Endothelial cell (in vitro differentiated cells): Measurements from ENCODE around the gene CACUL1. TPM values are rescaled to one million over a fixed set of nuclear protein-coding genes. Genes with fewer than 3 reads are reported as not detected.

ENCODE experiments used
- DNase-seq: peaks from one replicate; pipeline ENCODE4 v3.0.0; 2021; ENCODE audit warnings: low spot score
- H3K27ac Mint-ChIP-seq: one replicate; pipeline ENCODE4 v1.8.0; 2021; ENCODE audit warnings: mixed read lengths, inconsistent platforms; ENCODE audit not compliant: unreplicated experiment
- H3K27me3 Mint-ChIP-seq: one replicate; pipeline ENCODE4 v1.8.0; 2021; ENCODE audit warnings: mild to moderate bottlenecking, moderate library complexity, mixed read lengths, inconsistent platforms; ENCODE audit not compliant: unreplicated experiment
- H3K36me3 Mint-ChIP-seq: one replicate; pipeline ENCODE4 v1.8.0; 2021; ENCODE audit warnings: mild to moderate bottlenecking, low read depth, mixed read lengths, inconsistent platforms; ENCODE audit not compliant: unreplicated experiment
- H3K4me1 Mint-ChIP-seq: one replicate; pipeline ENCODE4 v1.8.0; 2021; ENCODE audit warnings: mild to moderate bottlenecking, mixed read lengths, inconsistent platforms; ENCODE audit not compliant: unreplicated experiment
- H3K4me3 Mint-ChIP-seq: one replicate; pipeline ENCODE4 v1.8.0; 2021; ENCODE audit warnings: mild to moderate bottlenecking, mixed read lengths, inconsistent platforms; ENCODE audit not compliant: unreplicated experiment
- H3K9me3 Mint-ChIP-seq: one replicate; pipeline ENCODE4 v1.8.0; 2021; ENCODE audit warnings: mixed read lengths, inconsistent platforms; ENCODE audit not compliant: unreplicated experiment
- CTCF ChIP-seq: fragments of 200-600 bp; sonication (generic); IDR thresholded peaks from one replicate; pipeline ENCODE4 v1.5.0; 2021; ENCODE audit warnings: antibody characterized with exemption; ENCODE audit not compliant: unreplicated experiment
- total RNA-seq: library from RNA; stranded (reverse); fragmentation: NEBNext Ultra II Directional; extraction: Animal tissue kit (Norgen Biotek cat#: 25700); gene quantifications from one replicate; pipeline ENCODE4 v1.2.1, GENCODE V29; 2021; ENCODE audit not compliant: unreplicated experiment

CACUL1 gene
- total RNA-seq, 1 donor from 2014 or later: 59.0 TPM

DNA sequence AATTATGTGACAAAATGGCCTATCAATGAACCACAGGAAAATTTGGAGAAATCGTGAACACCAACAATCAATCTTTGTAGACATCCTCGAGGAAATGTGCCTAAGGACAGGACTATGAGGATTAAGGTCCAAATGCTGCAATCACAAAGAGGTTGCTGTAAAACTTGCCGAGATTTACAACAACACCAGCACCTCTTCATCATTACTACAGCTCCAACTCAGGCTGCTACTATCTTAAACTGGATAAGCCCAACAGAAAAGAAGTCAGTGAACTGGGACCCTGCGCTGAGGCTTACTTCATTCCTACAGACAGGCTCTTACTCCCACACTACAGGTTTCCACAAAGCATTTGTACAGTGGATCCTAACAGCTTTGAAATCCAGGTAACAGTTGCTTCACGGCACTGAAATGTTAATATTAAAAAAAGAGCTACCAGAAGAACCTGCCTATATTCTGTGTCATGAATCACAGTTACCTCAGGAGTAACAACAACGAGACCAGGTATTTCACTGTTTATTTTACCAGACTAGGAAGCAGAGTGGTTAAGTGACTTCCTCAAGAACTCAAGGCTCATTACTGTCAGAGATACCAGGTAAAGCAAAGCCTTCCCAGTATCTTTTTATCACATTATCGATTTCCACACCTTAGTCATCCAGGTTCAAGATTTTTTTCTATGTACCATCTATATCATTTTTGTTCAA, 23.9 kb downstream of the CACUL1 start:
- Mint-ChIP-seq H3K4me3 (no peak overlapping the region), H3K27ac (peak overlapping the region; percentile 33), H3K36me3 (no peaks in the 10 kb centered on the region), H3K27me3 (no peaks in the 10 kb centered on the region), H3K4me1 (peaks cover 42% of the 10 kb centered on the region), H3K9me3 (no peaks in the 10 kb centered on the region)
- no peak for TF ChIP-seq CTCF
- DNase-seq: no peak

DNA sequence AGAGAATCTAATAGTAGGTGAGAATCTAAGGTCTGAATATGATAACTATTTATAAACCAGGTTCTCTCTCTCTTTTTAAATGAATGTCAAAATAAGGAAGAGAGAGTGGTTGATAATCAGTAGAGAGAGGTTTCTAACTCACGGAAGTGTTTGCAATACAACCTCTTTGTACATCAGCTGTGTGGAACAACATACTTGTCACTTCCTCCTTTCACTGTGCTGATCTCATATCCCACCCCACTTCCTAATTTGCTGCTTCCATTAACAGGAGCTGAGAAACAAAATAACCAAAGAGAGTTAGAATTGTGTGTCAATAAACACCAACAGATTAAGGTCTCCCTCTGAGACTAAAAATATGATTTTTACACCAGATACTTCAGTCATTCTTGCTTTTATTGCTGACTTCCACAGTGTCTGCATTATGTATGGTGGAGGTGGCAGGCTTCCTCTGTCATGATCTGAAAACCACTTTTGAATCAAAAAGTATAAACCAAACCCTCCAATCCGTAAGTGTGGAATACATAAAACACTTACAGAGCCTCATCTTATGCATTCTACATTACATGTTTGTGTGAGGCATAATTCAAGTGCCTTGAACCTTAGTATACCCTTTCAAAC, 25.0 kb downstream of the CACUL1 start:
- Mint-ChIP-seq H3K4me1 (peaks cover 38% of the 10 kb centered on the region), H3K36me3 (no peaks in the 10 kb centered on the region), H3K27me3 (no peaks in the 10 kb centered on the region), H3K9me3 (no peaks in the 10 kb centered on the region), H3K4me3 (no peak overlapping the region), H3K27ac (peak overlapping the region; percentile 77)
- DNase-seq: no peak
- TF ChIP-seq CTCF: no peak

- peaks cover 36% of the 10 kb centered on the region for H3K4me1 Mint-ChIP-seq
- no peak for DNase-seq
- no peak overlapping the region for H3K4me3 Mint-ChIP-seq
- peak overlapping the region; percentile 77 for H3K27ac Mint-ChIP-seq
- H3K36me3 Mint-ChIP-seq: no peaks in the 10 kb centered on the region
- no peak for TF ChIP-seq CTCF
- H3K27me3 Mint-ChIP-seq: no peaks in the 10 kb centered on the region
- H3K9me3 Mint-ChIP-seq: no peaks in the 10 kb centered on the region
Measured at GRCh38 chr10:118729200-118729599, 25.6 kb downstream of the CACUL1 start.

GRCh38 chr10:118725886-118726500, 28.8 kb downstream of the CACUL1 start:
- DNase-seq: no peak
- no peak for TF ChIP-seq CTCF
- H3K9me3 Mint-ChIP-seq: no peaks in the 10 kb centered on the region
- peak overlapping the region; percentile 25 for H3K27ac Mint-ChIP-seq
- H3K4me1 Mint-ChIP-seq: peaks cover 20% of the 10 kb centered on the region
- H3K27me3 Mint-ChIP-seq: no peaks in the 10 kb centered on the region
- H3K4me3 Mint-ChIP-seq: no peak overlapping the region
- no peaks in the 10 kb centered on the region for H3K36me3 Mint-ChIP-seq

DNA sequence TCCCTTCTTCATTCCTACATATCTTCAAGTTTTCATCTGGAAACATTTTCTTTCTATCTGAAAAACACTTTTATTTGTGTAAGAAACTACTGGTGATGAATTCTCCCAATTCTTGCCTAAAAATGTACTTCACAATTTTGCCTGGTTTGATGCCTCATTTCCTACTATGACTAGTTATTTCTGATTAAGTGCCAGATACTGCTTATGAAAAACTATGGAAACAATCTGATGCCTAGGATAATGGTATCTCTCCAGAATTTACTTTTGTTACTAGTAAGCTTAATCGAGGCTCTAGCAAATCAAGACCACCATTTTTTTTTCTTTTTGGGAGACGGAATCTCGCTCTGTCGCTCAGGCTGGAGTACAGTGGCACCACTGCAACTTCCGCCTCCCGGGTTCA, 31.3 kb downstream of the CACUL1 start:
- DNase-seq: no peak
- no peak for TF ChIP-seq CTCF
- no peak overlapping the region for H3K27ac Mint-ChIP-seq
- H3K4me3 Mint-ChIP-seq: no peak overlapping the region
- no peaks in the 10 kb centered on the region for H3K36me3 Mint-ChIP-seq
- H3K27me3 Mint-ChIP-seq: no peaks in the 10 kb centered on the region
- peaks cover 5% of the 10 kb centered on the region for H3K4me1 Mint-ChIP-seq
- no peaks in the 10 kb centered on the region for H3K9me3 Mint-ChIP-seq
